ENCODE measurements around the gene CD151. TPM values are rescaled to one million over a fixed set of nuclear protein-coding genes. Genes with fewer than 3 reads are reported as not detected.

Gene CD151
- 654 and 667 TPM in 2 replicates for total RNA-seq

GRCh38 chr11:832529-833113, at the start of gene CD151:
CD151 (plus strand) TSS chr11:832952; CDS start chr11:836070, 3,118 bp downstream.

GRCh38 chr11:789943-790342, 42.8 kb upstream of the CD151 start, which contains the start of gene CEND1:
CEND1 (minus strand) TSS chr11:790090; CDS start chr11:788576, 1,514 bp downstream.

GRCh38 chr11:798093-798713, 34.5 kb upstream of the CD151 start, which contains the start of gene SLC25A22:
SLC25A22 (minus strand) TSS chr11:798281; CDS start chr11:795006, 3,275 bp downstream.

DNA sequence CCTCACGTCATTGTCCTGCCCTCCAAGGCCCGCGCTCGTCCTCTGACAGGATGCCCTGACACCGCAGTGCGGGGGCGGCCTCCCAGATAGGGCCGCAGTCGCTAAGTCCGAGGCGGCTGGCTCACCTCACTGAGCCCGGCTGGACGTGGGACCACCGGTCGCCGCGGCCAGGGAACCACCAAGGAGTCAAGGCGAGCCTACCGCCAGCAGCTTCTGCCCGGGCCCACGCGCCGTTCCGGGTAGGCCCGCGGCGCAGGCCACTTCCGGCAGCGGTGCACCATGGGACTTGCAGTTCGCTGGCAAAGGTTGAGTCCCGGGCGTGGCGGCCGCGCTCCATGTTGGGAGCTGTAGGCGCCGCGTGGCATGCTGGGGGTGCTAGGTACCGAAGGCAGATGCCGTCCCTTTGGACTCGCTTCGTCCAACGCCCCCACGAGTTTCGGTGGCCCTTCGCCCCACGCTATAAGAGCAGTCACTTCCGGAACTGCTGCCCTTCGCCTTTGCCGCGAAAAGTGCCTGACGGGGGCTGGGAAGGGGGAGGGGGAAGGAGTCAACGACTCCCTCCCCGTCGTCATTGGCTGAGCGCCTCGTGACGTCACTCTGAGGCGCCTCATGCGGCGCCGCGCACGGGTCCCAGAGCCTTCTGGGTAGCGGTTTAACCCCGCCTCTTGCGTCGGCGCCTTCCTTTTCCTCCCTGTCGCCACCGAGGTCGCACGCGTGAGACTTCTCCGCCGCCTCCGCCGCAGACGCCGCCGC, 23.3 kb upstream of the CD151 start, which contains the start of gene RPLP2:
Gene RPLP2, plus strand, starts transcription at position 681 of the 753 bp plus-strand sequence. CDS start 268 bp downstream, outside the sequence.

DNA sequence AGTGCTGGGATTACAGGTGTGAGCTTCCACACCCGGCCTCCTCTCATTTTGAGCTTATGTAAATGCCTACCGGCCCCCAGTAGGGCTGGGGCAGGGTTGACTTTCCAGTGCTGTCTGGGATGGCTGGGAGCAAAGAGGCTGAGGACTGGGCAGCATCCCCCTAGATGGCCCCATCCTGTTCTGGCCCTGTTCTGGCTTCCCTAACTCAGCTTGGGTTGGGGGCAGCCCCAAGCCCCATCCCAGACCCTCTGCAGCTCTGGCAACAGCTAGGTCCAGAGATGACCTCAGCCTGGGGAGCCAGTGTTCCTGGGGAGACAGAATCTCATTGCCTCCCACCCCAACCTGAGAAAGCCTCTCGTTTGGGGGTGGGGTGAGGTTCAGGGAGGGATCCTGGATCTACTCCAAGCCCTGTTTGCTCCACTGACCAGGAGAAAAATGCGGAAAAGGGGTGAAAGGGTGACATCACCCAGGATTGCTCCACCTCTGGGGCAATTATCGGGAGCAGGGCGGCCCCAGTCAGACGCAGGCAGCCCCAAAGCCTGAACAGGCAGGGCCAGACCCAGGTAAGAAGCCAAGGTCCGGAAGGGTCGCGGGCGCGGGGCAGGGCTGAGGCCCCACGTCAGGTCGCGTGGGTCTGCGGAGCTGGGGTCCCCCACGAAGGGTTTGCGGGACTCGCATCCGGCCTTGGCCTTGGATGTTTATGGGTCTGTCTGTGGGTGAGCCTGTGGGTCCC, 14.2 kb upstream of the CD151 start, which contains the start of gene PNPLA2:
Gene PNPLA2, plus strand, starts transcription at position 519 of the 733 bp plus-strand sequence. CDS start 805 bp downstream, outside the sequence.

GRCh38 chr11:827897-828192, 4.9 kb upstream of the CD151 start, which contains the start of gene CRACR2B:
CRACR2B (plus strand) TSS chr11:827919; CDS start chr11:828608, 689 bp downstream.

GRCh38 chr11:842370-843002, 9.7 kb downstream of the CD151 start, which contains the start of the genes POLR2L and TSPAN4:
POLR2L (minus strand) TSS chr11:842529; CDS start chr11:842508, 21 bp downstream.
TSPAN4 (plus strand) TSS chr11:842852; CDS start chr11:850305, 7,453 bp downstream.

Other genes with a start within 250 kb of the CD151 start
- 20.4 and 34.1 TPM in 2 replicates for gene IRF7, start 217.0 kb upstream of the CD151 start, total RNA-seq
- not detected in 2 replicates for gene CDHR5, start 208.0 kb upstream of the CD151 start, total RNA-seq
- not detected in 2 replicates for gene SCT, start 205.8 kb upstream of the CD151 start, total RNA-seq
- gene DRD4, start 195.7 kb upstream of the CD151 start, total RNA-seq: not detected in 2 replicates
- gene DEAF1, start 137.7 kb upstream of the CD151 start, total RNA-seq: 25.1 and 28.2 TPM in 2 replicates
- gene TMEM80, start 137.1 kb upstream of the CD151 start, total RNA-seq: 16.6 and 29.0 TPM in 2 replicates
- gene EPS8L2, start 126.7 kb upstream of the CD151 start, total RNA-seq: 11.7 and 14.1 TPM in 2 replicates
- 167 and 182 TPM in 2 replicates for gene TALDO1, start 85.5 kb upstream of the CD151 start, total RNA-seq
- gene GATD1, start 55.5 kb upstream of the CD151 start, total RNA-seq: 39.0 and 42.3 TPM in 2 replicates
- 0.97 and 2.2 TPM in 2 replicates for gene CEND1, start 42.9 kb upstream of the CD151 start, total RNA-seq
- 26.9 and 46.8 TPM in 2 replicates for gene SLC25A22, start 34.7 kb upstream of the CD151 start, total RNA-seq
- gene PIDD1, start 27.7 kb upstream of the CD151 start, total RNA-seq: 5.2 and 7.2 TPM in 2 replicates
- 498 and 553 TPM in 2 replicates for gene RPLP2, start 23.0 kb upstream of the CD151 start, total RNA-seq
- gene PNPLA2, start 14.0 kb upstream of the CD151 start, total RNA-seq: 27.1 and 29.4 TPM in 2 replicates
- gene CRACR2B, start 5.0 kb upstream of the CD151 start, total RNA-seq: 0.32 and 0.72 TPM in 2 replicates
- gene POLR2L, start 9.6 kb downstream of the CD151 start, total RNA-seq: 209 and 229 TPM in 2 replicates
- gene TSPAN4, start 9.9 kb downstream of the CD151 start, total RNA-seq: 281 and 292 TPM in 2 replicates
- 93.6 and 228 TPM in 2 replicates for gene CHID1, start 77.9 kb downstream of the CD151 start, total RNA-seq
- gene AP2A2, start 92.9 kb downstream of the CD151 start, total RNA-seq: 49.2 and 63.0 TPM in 2 replicates
- gene MUC6, start 203.8 kb downstream of the CD151 start, total RNA-seq: not detected in 2 replicates
- gene MUC2, start 241.9 kb downstream of the CD151 start, total RNA-seq: not detected in 2 replicates

Measured in cardiac atrium fibroblast (primary cell).